ENCODE measurements around the gene UBE2K. TPM values are rescaled to one million over a fixed set of nuclear protein-coding genes. Genes with fewer than 3 reads are reported as not detected.
A peak's percentile ranks its signal among the peaks of the same experiment; 100 is the strongest.
"Not testable (repeated sequence)": the region's sequence is repeated elsewhere in the genome, so short reads cannot be mapped to it uniquely, and the experiment has no call there.

Gene UBE2K
- total RNA-seq, 4 donors from 2014 or later, result 18.4 to 38.8 (median 26.1) TPM

- TF ChIP-seq POLR2A (IDR thresholded peaks at IDR 0.05), result no peak
- TF ChIP-seq CTCF (IDR thresholded peaks at IDR 0.05), result no peak
- Histone ChIP-seq H3K27me3 (no peaks in the 10 kb centered on the region), H3K4me1 (no peaks in the 10 kb centered on the region), H3K27ac (peak overlapping the region in 2 of 4 donors; percentile 32 to 39), H3K4me3 (no peak overlapping the region), H3K9me3 (no peaks in the 10 kb centered on the region), H3K36me3 (no peaks in the 10 kb centered on the region)
- DNase-seq, result no peak
Observed at GRCh38 chr4:39655211-39655610, 42.7 kb upstream of the UBE2K start.

- no peak for TF ChIP-seq CTCF (IDR thresholded peaks at IDR 0.05)
- TF ChIP-seq POLR2A (IDR thresholded peaks at IDR 0.05), result no peak
- Histone ChIP-seq H3K36me3 (no peaks in the 10 kb centered on the region), H3K9me3 (no peaks in the 10 kb centered on the region), H3K27me3 (no peaks in the 10 kb centered on the region), H3K4me3 (no peak overlapping the region), H3K27ac (peak overlapping the region in 2 of 4 donors; percentile 32 to 39), H3K4me1 (no peaks in the 10 kb centered on the region)
- DNase-seq, result no peak
Observed at GRCh38 chr4:39655876-39656275, 42.1 kb upstream of the UBE2K start.

- H3K9me3 ChIP-seq, H3K27ac ChIP-seq, H3K36me3 ChIP-seq, H3K27me3 ChIP-seq, H3K4me1 ChIP-seq, DNase-seq, H3K4me3 ChIP-seq: not testable (repeated sequence)
Observed at GRCh38 chr4:39656638-39657037, 41.3 kb upstream of the UBE2K start.

- Histone ChIP-seq H3K27ac (peak overlapping the region in 1 of 4 donors; percentile 32), H3K9me3 (no peaks in the 10 kb centered on the region), H3K36me3 (no peaks in the 10 kb centered on the region), H3K4me1 (no peaks in the 10 kb centered on the region), H3K27me3 (no peaks in the 10 kb centered on the region), H3K4me3 (no peak overlapping the region)
- DNase-seq, result no peak
- TF ChIP-seq POLR2A (IDR thresholded peaks at IDR 0.05) (no peak), CTCF (IDR thresholded peaks at IDR 0.05) (no peak)
Observed at GRCh38 chr4:39657465-39657864, 40.5 kb upstream of the UBE2K start.

- DNase-seq, result no peak
- no peak overlapping the region for H3K4me3 ChIP-seq
- H3K27me3 ChIP-seq, result no peaks in the 10 kb centered on the region
- H3K9me3 ChIP-seq, result no peaks in the 10 kb centered on the region
- TF ChIP-seq CTCF (IDR thresholded peaks at IDR 0.05) (peak in 2 of 6 experiments; percentile 9 to 19), POLR2A (IDR thresholded peaks at IDR 0.05) (no peak)
- no peaks in the 10 kb centered on the region for H3K36me3 ChIP-seq
- no peaks in the 10 kb centered on the region for H3K4me1 ChIP-seq
- H3K27ac ChIP-seq, result no peak overlapping the region
Observed at GRCh38 chr4:39658756-39659155, 39.2 kb upstream of the UBE2K start.

- Histone ChIP-seq H3K9me3 (no peaks in the 10 kb centered on the region), H3K36me3 (no peaks in the 10 kb centered on the region), H3K4me3 (no peak overlapping the region), H3K27ac (no peak overlapping the region), H3K4me1 (no peaks in the 10 kb centered on the region), H3K27me3 (no peaks in the 10 kb centered on the region)
- no peak for DNase-seq
- TF ChIP-seq POLR2A (IDR thresholded peaks at IDR 0.05) (no peak), CTCF (IDR thresholded peaks at IDR 0.05) (no peak)
Observed at GRCh38 chr4:39660045-39660444, 37.9 kb upstream of the UBE2K start.

All from Peyer's patch (tissue), 4 donors.